HepG2 (cell line): ENCODE data around the gene PTPRU. TPM values are rescaled to one million over a fixed set of nuclear protein-coding genes. Genes with fewer than 3 reads are reported as not detected.

ENCODE experiments used
- DR1 ChIP-seq: sonication (generic); formaldehyde crosslinking; IDR thresholded peaks from 2 replicates; pipeline ENCODE4 v1.8.0; 2021; ENCODE audit warnings: mild to moderate bottlenecking, missing genetic modification reagents, inconsistent platforms
- FOSL2 ChIP-seq: sonication (generic); formaldehyde crosslinking; IDR thresholded peaks from 2 replicates; pipeline ENCODE4 v1.4.0; 2020; ENCODE audit warnings: missing genetic modification reagents
- FOXA1 ChIP-seq, 2 experiments: fragments of 450-650 bp in 1 of 2; sonication (generic) in 1 of 2; formaldehyde crosslinking in 1 of 2; IDR thresholded peaks; 2 replicates each; pipeline versions ENCODE4 v1.4.0 to v1.6.1; 2016 to 2020; ENCODE audit warnings: missing genetic modification reagents in 1 of 2
- HDAC2 ChIP-seq: sonication (generic); formaldehyde crosslinking; IDR thresholded peaks from 2 replicates; pipeline ENCODE4 v1.4.0; 2020; ENCODE audit warnings: missing genetic modification reagents
- HOXA3 ChIP-seq: sonication (generic); formaldehyde crosslinking; IDR thresholded peaks from 2 replicates; pipeline ENCODE4 v1.5.0; 2020; ENCODE audit warnings: missing genetic modification reagents
- KDM1A ChIP-seq: IDR thresholded peaks from 2 replicates; pipeline ENCODE4 v1.6.1; 2016; ENCODE audit warnings: missing compliant biosample characterization
- KLF12 ChIP-seq: sonication (generic); formaldehyde crosslinking; IDR thresholded peaks from 2 replicates; pipeline ENCODE4 v1.4.0; 2020; ENCODE audit warnings: missing genetic modification reagents, borderline replicate concordance
- REXO4 ChIP-seq: sonication (generic); formaldehyde crosslinking; IDR thresholded peaks from 2 replicates; pipeline ENCODE4 v1.8.0; 2022; ENCODE audit warnings: missing genetic modification reagents, mild to moderate bottlenecking, borderline replicate concordance
- RXRB ChIP-seq: IDR thresholded peaks from 2 replicates; pipeline ENCODE4 v1.6.1; 2016; ENCODE audit warnings: borderline replicate concordance, missing genetic modification reagents, missing compliant biosample characterization
- SALL1 ChIP-seq: sonication (generic); formaldehyde crosslinking; IDR thresholded peaks from 2 replicates; pipeline ENCODE4 v1.8.0; 2022; ENCODE audit warnings: mild to moderate bottlenecking, missing genetic modification reagents
- SAP130 ChIP-seq: IDR thresholded peaks from 2 replicates; pipeline ENCODE4 v1.6.1; 2016; ENCODE audit warnings: low read depth
- SOX13 ChIP-seq, 3 experiments: fragments of 450-650 bp in 1 of 3; sonication (generic) in 1 of 3; formaldehyde crosslinking in 1 of 3; IDR thresholded peaks in 2 of 3; conservative IDR thresholded peaks in 1 of 3; 2 replicates each; pipeline versions ENCODE4 v1.5.0 to v1.6.1; 2016 to 2020; ENCODE audit warnings: antibody characterized with exemption in 1 of 3, mild to moderate bottlenecking in 1 of 3, missing compliant biosample characterization in 1 of 3, missing genetic modification reagents in 1 of 3, moderate library complexity in 1 of 3
- SOX5 ChIP-seq: IDR thresholded peaks from 2 replicates; pipeline ENCODE4 v1.6.1; 2016; ENCODE audit warnings: borderline replicate concordance
- TEAD3 ChIP-seq: optimal IDR thresholded peaks from 2 replicates; pipeline ENCODE3; 2016; ENCODE audit warnings: borderline replicate concordance
- THAP11 ChIP-seq: IDR thresholded peaks from 2 replicates; pipeline ENCODE4 v1.6.1; 2016; ENCODE audit warnings: missing biosample characterization, missing genetic modification reagents
- ZBTB21 ChIP-seq: sonication (generic); formaldehyde crosslinking; IDR thresholded peaks from 2 replicates; pipeline ENCODE4 v1.4.0; 2020; ENCODE audit warnings: missing genetic modification reagents
- ZEB1 ChIP-seq: IDR thresholded peaks from 2 replicates; pipeline ENCODE4 v1.6.1; 2012; ENCODE audit warnings: mild to moderate bottlenecking, low read depth, inconsistent platforms; ENCODE audit not compliant: insufficient replicate concordance
- ZNF768 ChIP-seq: sonication (generic); formaldehyde crosslinking; IDR thresholded peaks from 2 replicates; pipeline ENCODE4 v1.4.0; 2020; ENCODE audit warnings: missing genetic modification reagents
- polyA plus RNA-seq, 8 experiments: library from polyadenylated mRNA; depleted of rRNA in 3 of 8; stranded (reverse) in 7 of 8; unstranded in 1 of 8; fragments of >200 nt; fragmentation: Illumina TruSeq in 4 of 8; extraction: Trizol in 4 of 8; gene quantifications; 2 replicates each; pipeline versions ENCODE4 v1.2.1 to v1.2.3, GENCODE V29; 2011 to 2016; ENCODE audit warnings: low read depth in 4 of 8, missing spikeins in 1 of 8, mixed read lengths in 1 of 8; ENCODE audit not compliant: insufficient read depth in 1 of 8
- total RNA-seq, 5 experiments: library from RNA; depleted of rRNA; stranded (reverse); fragments of >200 nt; fragmentation: Illumina TruSeq; extraction: Trizol; gene quantifications; 2 replicates each; pipeline ENCODE4 v1.2.3, GENCODE V29; 2016; ENCODE audit warnings: low read depth in 1 of 5
- TF ChIP-seq, protein P1 (sequence below): IDR thresholded peaks from 2 replicates; pipeline ENCODE4 v1.4.0; 2020; ENCODE audit warnings: mild to moderate bottlenecking, missing genetic modification reagents

PTPRU gene
- total and polyA plus RNA-seq, 2 of the 13 experiments (the other 11 are each of a cell fraction or from before 2014, with no cell fraction given) = 21.6 to 22.3 TPM

DNA sequence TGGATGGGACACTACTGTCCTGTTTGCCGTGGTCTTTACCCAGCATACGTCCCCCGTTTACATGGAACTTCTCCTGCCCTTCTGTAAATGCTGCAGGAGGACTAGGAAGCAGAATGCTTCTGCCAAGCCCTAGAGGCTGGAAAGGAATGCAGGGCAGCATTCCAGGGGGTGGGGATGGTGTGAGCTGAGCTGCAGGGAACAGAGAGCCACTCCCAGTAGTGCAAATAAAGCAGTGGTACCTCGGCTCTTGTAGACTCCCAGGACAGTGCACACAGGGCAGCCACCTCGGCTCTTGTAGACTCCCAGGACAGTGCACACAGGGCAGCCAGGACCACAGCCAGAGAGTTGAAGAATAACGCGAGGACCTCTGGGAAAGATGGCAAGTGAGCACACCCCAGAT is 35.4 kb downstream of the PTPRU start (continued):
- TF ChIP-seq, protein P1, sequence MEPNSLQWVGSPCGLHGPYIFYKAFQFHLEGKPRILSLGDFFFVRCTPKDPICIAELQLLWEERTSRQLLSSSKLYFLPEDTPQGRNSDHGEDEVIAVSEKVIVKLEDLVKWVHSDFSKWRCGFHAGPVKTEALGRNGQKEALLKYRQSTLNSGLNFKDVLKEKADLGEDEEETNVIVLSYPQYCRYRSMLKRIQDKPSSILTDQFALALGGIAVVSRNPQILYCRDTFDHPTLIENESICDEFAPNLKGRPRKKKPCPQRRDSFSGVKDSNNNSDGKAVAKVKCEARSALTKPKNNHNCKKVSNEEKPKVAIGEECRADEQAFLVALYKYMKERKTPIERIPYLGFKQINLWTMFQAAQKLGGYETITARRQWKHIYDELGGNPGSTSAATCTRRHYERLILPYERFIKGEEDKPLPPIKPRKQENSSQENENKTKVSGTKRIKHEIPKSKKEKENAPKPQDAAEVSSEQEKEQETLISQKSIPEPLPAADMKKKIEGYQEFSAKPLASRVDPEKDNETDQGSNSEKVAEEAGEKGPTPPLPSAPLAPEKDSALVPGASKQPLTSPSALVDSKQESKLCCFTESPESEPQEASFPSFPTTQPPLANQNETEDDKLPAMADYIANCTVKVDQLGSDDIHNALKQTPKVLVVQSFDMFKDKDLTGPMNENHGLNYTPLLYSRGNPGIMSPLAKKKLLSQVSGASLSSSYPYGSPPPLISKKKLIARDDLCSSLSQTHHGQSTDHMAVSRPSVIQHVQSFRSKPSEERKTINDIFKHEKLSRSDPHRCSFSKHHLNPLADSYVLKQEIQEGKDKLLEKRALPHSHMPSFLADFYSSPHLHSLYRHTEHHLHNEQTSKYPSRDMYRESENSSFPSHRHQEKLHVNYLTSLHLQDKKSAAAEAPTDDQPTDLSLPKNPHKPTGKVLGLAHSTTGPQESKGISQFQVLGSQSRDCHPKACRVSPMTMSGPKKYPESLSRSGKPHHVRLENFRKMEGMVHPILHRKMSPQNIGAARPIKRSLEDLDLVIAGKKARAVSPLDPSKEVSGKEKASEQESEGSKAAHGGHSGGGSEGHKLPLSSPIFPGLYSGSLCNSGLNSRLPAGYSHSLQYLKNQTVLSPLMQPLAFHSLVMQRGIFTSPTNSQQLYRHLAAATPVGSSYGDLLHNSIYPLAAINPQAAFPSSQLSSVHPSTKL = peak; percentile 42; the same call in 1 of the 2 replicates
- no peak for TF ChIP-seq ZBTB21
- TF ChIP-seq HDAC2 (CRISPR knock-in tag) = peak; percentile 54; the same call in 1 of the 2 replicates
- no peak for TF ChIP-seq FOXA1 (IDR thresholded peaks at IDR 0.05)
- TF ChIP-seq FOXA1 (CRISPR knock-in tag; IDR thresholded peaks at IDR 0.05) = peak; percentile 76
- no peak for TF ChIP-seq SOX13 (IDR thresholded peaks at IDR 0.05)
- TF ChIP-seq SOX13 (CRISPR knock-in tag; conservative IDR thresholded peaks at IDR 0.05 in 1 of 2, IDR thresholded peaks at IDR 0.05 in 1 of 2) = peak in 1 of 2 experiments; percentile 65; a peak in 2 of 4 replicates
- peak; percentile 43; the same call in 1 of the 2 replicates for TF ChIP-seq SAP130 (CRISPR knock-in tag)
- 0 out of 2 replicates have a peak, but pooled peaks have one; percentile 17 for TF ChIP-seq ZNF768 (CRISPR knock-in tag)
- peak; percentile 39; the same call in 1 of the 2 replicates for TF ChIP-seq RXRB
- TF ChIP-seq FOSL2 (CRISPR knock-in tag) = 0 out of 2 replicates have a peak, but pooled peaks have one; percentile 13
- peak; percentile 15; the same call in 1 of the 2 replicates for TF ChIP-seq SALL1
- TF ChIP-seq TEAD3 (CRISPR knock-in tag) = peak; percentile 100
- TF ChIP-seq SOX5 (CRISPR knock-in tag) = peak; percentile 65; the same call in 1 of the 2 replicates
- TF ChIP-seq KLF12 (CRISPR knock-in tag) = peak; percentile 54; the same call in 1 of the 2 replicates
- no peak for TF ChIP-seq THAP11 (CRISPR knock-in tag)
- no peak for TF ChIP-seq DR1 (CRISPR knock-in tag)
- 0 out of 2 replicates have a peak, but pooled peaks have one; percentile 19 for TF ChIP-seq HOXA3 (CRISPR knock-in tag)
- no peak for TF ChIP-seq REXO4 (CRISPR knock-in tag)
- TF ChIP-seq KDM1A (CRISPR knock-in tag) = peak; percentile 78; the same call in 1 of the 2 replicates
- no peak for TF ChIP-seq ZEB1
